Progenitor cell of endocrine pancreas (in vitro differentiated cells): ENCODE results near the gene CAPN13. TPM values are rescaled to one million over a fixed set of nuclear protein-coding genes. Genes with fewer than 3 reads are reported as not detected.

Experiments
- DNase-seq: peaks from one replicate; pipeline ENCODE4 v3.0.0; 2021; ENCODE audit warnings: low spot score; ENCODE audit not compliant: unreplicated experiment
- H3K27ac Mint-ChIP-seq: 2 replicates; pipeline ENCODE4 v1.8.0; 2021; ENCODE audit warnings: mild to moderate bottlenecking, moderate library complexity, mixed read lengths
- H3K27me3 Mint-ChIP-seq: 2 replicates; pipeline ENCODE4 v1.8.0; 2021; ENCODE audit warnings: mixed read lengths
- H3K36me3 Mint-ChIP-seq: 2 replicates; pipeline ENCODE4 v1.8.0; 2022; ENCODE audit warnings: mixed read lengths; ENCODE audit not compliant: insufficient read depth
- H3K4me1 Mint-ChIP-seq: 2 replicates; pipeline ENCODE4 v1.8.0; 2021; ENCODE audit warnings: low read depth, mixed read lengths
- H3K4me3 Mint-ChIP-seq: 2 replicates; pipeline ENCODE4 v1.8.0; 2021; ENCODE audit warnings: low read depth, mild to moderate bottlenecking, moderate library complexity, mixed read lengths
- H3K9me3 Mint-ChIP-seq: 2 replicates; pipeline ENCODE4 v1.8.0; 2021; ENCODE audit warnings: low read depth, mixed read lengths
- CTCF ChIP-seq: fragments of 200-600 bp; sonication (generic); IDR thresholded peaks from one replicate; pipeline ENCODE4 v1.5.0; 2021; ENCODE audit warnings: antibody characterized with exemption, mild to moderate bottlenecking; ENCODE audit not compliant: unreplicated experiment
- total RNA-seq: library from RNA; stranded (reverse); gene quantifications from 2 replicates; pipeline ENCODE4 v1.2.1, GENCODE V29; 2021

CAPN13 gene
- total RNA-seq, 1 donor from 2014 or later, result 19.0 TPM

GRCh38 chr2:30764021-30764800 lies 43.0 kb downstream of the CAPN13 start:
- H3K4me3 Mint-ChIP-seq, result no peak overlapping the region
- DNase-seq, result no peak
- TF ChIP-seq CTCF, result no peak
- H3K27ac Mint-ChIP-seq, result peak overlapping the region; percentile 11
- no peaks in the 10 kb centered on the region for H3K4me1 Mint-ChIP-seq
- H3K27me3 Mint-ChIP-seq, result no peaks in the 10 kb centered on the region
- no peaks in the 10 kb centered on the region for H3K9me3 Mint-ChIP-seq
- no peaks in the 10 kb centered on the region for H3K36me3 Mint-ChIP-seq

GRCh38 chr2:30763151-30763660 lies 44.0 kb downstream of the CAPN13 start:
- Mint-ChIP-seq H3K9me3 (no peaks in the 10 kb centered on the region), H3K4me3 (no peak overlapping the region), H3K27me3 (no peaks in the 10 kb centered on the region), H3K27ac (no peak overlapping the region), H3K36me3 (no peaks in the 10 kb centered on the region), H3K4me1 (peaks cover under 1% of the 10 kb centered on the region)
- DNase-seq, result no peak
- no peak for TF ChIP-seq CTCF

GRCh38 chr2:30761226-30761625 lies 46.0 kb downstream of the CAPN13 start:
- no peaks in the 10 kb centered on the region for H3K27me3 Mint-ChIP-seq
- no peak for DNase-seq
- peaks cover 12% of the 10 kb centered on the region for H3K4me1 Mint-ChIP-seq
- no peak overlapping the region for H3K4me3 Mint-ChIP-seq
- no peak for TF ChIP-seq CTCF
- H3K36me3 Mint-ChIP-seq, result no peaks in the 10 kb centered on the region
- no peak overlapping the region for H3K27ac Mint-ChIP-seq
- no peaks in the 10 kb centered on the region for H3K9me3 Mint-ChIP-seq

GRCh38 chr2:30759481-30759880 lies 47.8 kb downstream of the CAPN13 start:
- Mint-ChIP-seq H3K36me3 (no peaks in the 10 kb centered on the region), H3K27ac (no peak overlapping the region), H3K4me1 (peaks cover 20% of the 10 kb centered on the region), H3K4me3 (no peak overlapping the region), H3K9me3 (no peaks in the 10 kb centered on the region), H3K27me3 (no peaks in the 10 kb centered on the region)
- no peak for TF ChIP-seq CTCF
- no peak for DNase-seq

- Mint-ChIP-seq H3K9me3 (no peaks in the 10 kb centered on the region), H3K36me3 (no peaks in the 10 kb centered on the region), H3K27ac (no peak overlapping the region), H3K27me3 (no peaks in the 10 kb centered on the region), H3K4me1 (peaks cover 20% of the 10 kb centered on the region), H3K4me3 (no peak overlapping the region)
- no peak for DNase-seq
- TF ChIP-seq CTCF, result no peak
Observed at GRCh38 chr2:30758191-30758651, 49.0 kb downstream of the CAPN13 start.
